Right hindlimb (tissue), 1 donor: ENCODE results near the gene CHMP6.

Experiments used
- DNase-seq: peaks from one replicate; pipeline ENCODE4 v3.0.0-alpha.2; 2018

CHMP6 gene

DNA sequence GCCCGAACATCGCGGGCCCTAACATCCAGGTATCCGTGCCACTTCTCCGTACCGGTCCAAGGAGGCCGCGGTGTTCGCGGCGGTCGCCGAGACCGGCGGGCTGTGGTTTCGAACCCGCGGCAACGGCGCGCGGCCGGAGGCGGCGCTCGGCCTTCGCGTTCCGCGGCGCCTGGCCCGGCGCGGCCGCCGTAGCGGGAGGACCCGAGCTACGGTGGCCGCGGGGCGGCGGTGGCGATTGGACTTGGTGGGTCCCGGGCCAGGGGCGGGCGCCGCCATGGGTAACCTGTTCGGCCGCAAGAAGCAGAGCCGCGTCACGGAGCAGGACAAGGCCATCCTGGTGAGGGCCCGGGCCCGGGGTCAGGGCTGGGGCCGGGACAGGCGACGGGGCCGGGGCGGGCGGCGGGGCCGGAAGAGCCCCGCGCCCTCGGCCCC, at the start of gene CHMP6:
CHMP6 (plus strand) TSS at position 197 of the 432 bp plus-strand sequence; CDS start at position 275, 78 bp downstream.
- DNase-seq = peak; percentile 84

DNA sequence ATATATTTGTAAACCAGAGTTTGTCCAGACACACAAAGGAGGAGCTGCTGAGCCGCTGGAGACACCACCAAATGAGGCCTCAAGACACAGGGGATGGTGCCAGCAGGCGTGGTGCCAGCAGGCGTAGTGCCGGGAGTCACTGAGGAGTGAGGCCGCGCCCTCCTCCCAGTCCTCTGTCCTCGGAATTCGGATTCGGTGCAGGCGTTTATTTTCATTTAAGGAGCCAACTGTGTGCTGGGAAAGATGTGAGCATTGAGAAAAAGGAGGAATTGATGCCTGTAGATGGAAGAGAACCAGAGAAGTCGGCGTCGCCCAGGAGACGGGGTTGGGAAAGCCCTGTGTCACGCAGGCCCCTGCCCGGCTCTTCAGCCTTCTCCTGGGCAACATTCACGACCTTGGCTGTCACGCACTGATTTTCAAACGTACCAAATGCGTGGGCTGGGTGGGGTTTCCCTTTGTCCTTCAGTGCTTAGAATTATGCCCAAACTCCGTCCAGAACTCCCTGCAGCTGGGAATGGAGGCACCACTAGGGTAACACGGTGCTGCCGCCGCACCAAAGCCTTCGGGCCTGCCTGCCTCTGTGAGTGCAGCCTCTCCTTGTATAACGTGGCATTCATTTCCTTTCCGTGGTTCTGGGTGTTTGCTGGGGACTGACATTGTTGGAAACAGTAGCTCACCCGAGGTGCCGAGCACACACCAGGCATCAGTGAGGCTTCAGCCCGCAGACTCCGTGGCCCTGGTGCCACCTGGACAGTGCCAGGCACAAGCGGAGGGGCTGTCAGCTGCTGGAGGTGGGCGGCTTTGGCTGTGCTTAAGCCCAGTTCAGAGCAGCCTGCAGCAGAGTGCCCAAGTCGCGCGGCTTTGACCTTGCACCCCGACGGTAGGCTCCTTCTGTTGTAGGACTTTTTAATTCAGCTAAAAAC, 49.0 kb upstream of the CHMP6 start:
- DNase-seq = peak; percentile 95

DNA sequence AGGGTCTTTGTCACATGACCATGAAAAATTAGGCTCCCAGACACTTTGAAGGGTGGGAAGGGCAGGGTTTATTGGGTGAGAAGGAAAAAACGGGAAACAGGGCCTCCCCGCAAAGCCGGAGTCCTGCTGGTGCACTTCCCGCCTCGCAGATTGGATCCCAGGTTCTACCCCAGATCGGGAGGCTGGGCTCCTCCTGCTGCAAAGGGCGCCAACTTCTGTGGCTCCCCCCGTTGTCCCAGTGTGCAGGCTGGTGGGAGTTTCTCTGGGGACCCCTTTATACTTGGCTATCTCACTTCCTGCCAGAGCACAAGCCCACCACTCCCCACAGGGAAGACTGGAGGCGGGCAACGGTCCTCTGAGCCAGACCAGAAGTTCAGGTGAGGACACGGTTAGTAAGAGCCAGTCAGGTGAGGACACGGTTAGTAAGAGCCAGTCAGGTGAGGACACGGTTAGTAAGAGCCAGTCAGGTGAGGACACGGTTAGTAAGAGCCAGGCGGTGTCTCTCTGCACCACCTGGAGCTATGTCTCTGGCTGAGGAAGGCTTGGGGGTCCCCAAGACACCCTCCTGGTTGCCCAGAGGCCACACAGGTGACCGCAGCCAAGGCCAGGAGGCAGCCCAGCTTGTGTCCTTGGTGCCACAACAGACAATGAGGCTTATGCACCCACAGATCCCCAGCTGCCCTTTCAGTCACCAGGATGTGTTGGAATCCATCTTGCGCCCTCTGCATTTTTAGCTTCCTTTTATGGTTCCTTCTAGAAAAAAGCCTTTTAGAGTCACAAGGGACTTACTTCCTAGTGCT, 48.1 kb upstream of the CHMP6 start:
- DNase-seq = no peak

DNA sequence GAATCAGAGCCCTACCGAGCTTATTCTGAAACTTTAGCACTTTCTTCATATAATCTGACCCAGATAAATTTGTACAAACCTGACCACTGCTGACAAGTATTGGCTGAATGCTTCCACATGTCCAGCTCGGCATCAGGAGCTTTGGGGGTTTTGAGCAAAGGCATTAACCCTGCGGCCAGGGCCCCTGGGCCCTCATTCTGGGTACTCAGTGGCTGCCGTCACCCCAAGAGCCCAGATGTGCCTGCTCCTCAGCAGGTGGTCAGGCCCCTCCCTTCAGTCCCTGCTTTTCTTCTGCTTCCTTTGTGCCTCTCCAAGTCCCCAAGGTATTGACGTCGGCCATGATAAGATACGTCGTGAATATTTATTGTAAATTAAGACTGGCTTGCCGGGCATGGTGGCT, 47.3 kb upstream of the CHMP6 start:
- no peak for DNase-seq

DNA sequence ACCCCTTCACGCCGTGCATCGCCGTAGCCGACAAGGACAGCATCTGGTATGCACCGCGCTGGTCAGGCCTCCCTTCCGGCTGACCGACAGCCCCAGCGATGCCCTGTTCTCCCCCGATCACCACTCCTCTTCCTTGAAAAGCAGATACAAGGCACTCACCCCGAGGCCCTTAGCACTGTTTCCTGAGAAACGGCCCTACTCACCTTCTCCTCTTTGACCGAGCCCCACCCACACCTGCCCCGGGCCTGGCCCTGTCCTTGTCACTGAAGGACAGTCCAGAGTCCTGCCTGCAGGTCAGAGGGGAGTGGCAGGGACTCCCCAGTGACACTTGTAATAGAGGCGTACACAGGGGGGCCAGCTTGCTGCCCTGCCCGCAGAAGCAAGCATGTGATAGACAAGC, 45.9 kb upstream of the CHMP6 start:
- no peak for DNase-seq

DNA sequence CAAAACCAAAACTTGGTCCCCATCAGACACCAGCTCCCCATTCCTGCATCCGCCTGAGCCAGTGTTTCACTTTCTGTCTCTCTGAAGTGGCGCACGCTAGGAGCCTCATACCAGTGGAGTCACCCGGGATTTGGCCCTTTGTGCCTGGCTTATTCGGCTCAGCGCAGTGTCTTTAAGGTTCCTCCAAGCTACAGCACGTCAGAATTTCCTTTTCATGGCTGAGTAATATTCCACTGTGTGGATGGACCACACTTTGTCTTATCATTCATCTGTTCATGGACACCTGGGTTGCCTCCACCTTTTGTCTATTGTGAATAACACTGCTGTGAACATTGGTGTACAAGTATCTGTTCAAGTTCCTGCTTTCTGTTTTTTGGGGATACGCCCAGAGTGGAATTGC, 45.2 kb upstream of the CHMP6 start:
- no peak for DNase-seq

DNA sequence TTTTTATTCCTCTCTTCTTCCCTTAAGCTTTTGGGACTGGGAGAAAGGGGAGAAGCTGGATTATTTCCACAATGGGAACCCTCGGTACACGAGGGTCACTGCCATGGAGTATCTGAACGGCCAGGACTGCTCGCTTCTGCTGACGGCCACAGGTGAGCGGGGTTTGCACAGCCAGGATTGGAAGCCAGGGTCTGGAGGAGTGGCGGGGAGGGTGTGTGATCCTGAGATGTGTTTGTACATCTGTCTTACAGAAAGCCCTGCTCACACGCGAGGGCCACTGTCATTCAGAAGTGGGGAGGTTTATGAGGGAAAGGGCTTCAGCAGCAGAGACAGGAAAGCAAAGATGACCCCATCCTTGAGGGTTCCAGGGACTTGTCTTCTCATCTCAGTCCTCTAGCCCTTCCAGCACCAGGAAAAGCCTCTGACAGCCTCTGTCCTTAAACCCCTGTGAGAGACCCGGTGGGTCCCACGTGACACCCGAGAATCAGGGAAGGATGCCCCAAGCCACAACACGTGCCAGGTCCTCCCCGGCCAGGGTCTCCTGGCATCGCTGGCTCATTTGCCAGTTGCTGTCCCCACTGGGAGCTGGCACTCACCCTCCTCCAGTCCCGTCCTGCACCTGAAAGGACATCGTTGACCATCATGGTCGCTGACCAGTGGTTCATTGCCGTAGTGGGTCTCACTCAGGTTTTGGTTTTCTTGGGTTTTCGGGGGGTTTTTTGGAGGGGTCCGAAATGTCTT, 44.3 kb upstream of the CHMP6 start:
- no peak for DNase-seq

DNA sequence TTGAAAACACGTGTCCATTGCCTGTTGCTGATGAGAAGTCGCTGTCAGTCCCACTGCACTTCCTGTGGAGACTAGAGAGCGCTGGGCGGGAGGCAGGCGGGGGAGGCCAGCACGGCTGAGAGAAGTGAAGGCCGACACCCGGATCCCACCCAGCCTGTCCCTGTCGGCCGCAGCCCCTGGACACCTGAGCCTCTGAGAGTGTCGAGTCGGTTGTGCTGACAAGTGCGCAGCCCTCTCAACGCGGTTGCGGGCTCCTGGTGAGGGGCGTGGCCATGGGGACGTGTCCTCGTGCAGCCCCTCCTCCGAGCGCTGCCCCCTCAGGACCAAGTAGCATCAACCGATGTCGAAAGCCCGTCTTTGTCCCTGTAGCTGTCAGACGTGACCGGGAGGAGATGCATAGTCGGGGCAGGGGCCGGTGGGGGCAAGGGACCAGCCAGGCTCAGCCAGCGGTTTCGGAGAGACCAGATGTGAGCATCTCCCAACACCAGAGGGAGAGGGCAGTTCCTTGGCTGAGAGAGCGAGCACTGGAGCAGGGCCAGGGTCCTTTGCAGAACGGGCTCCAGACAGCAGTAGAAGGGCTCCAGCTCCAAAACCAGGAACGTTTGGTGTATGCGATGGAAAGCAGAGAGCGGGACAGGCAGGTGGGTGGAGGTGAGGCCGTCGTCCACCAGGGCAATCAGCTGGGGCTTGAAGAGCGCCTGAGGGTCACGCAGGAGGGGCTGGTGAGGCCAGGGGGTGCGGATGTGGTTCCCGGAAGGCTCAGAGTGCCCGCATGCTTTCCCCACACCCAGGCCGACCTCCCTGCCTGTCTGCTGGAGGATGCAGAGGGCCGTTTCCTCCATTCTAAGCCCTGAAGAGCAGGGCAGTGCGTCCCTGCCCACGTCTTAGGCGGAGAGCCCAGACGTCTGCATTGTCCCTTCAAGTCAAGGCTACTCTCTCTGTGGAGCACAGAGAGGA, 43.3 kb upstream of the CHMP6 start:
- no peak for DNase-seq

DNA sequence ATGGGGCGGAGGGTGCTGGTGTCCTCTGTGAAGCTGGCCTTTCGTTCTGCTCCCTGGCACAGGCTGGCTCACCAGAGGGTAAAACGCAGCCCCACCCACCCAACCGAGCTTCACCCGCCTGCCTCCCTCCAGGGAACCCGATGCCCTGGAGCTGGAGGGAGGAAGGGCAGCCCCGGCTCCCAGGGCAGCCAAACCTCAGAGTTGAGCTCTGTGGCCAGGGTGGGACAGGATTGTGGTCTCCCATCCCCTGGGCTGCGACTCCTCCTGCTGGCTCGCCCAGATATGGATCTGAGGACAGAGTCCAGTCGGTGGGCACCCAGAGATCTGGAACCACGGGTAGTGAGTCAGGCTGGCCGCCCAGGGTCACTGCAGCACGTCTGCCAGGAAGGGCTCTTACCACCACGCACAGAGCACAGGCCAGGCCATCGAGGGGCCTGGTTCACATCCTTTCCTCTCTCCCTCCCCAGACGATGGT, 42.6 kb upstream of the CHMP6 start:
- peak; percentile 32 for DNase-seq

DNA sequence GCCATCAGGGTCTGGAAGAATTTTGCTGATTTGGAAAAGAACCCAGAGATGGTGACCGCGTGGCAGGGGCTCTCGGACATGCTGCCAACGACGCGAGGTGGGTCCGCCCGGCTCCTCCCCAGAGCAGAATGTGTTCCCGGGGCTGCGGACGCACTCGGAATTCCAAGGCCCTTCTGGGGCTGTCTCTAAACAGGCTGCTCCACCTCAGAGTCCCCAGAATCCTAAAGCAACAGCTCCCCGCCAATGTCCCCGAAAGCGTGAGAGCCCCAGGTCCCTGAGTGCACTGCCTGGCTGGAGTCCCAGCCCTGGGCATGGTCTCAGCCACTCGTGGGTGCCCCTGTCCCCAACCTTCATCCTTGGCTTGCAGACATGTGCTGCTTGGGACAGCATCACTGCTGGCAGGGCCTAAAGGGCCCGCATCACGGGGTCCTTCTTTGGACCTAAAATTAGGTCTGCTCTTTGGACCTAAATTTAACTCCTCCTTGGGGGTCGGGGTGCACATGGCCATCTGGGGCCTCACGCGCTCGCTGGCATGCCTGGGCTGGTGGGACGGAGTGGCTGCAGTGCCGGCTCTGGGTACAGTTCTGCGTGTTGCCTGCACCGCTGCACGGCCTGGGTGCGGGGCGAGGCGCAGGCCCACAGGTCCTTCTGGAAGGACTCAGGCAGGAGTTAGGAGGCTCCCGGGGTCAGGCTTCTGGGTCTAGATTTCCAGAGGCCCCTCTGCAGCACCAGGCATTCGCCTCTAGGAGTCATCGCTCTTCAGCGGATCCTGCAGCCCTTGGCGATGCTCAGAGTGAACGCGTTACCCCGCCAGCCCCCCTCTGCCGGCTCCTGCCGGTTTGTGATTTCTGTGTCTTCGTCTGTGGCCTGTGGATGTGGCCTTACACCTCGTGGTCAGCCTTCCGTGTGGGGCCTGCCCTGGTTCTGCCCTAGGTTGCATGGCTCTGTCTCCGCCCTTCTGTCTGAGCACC, 41.9 kb upstream of the CHMP6 start:
- peak; percentile 20 for DNase-seq

DNA sequence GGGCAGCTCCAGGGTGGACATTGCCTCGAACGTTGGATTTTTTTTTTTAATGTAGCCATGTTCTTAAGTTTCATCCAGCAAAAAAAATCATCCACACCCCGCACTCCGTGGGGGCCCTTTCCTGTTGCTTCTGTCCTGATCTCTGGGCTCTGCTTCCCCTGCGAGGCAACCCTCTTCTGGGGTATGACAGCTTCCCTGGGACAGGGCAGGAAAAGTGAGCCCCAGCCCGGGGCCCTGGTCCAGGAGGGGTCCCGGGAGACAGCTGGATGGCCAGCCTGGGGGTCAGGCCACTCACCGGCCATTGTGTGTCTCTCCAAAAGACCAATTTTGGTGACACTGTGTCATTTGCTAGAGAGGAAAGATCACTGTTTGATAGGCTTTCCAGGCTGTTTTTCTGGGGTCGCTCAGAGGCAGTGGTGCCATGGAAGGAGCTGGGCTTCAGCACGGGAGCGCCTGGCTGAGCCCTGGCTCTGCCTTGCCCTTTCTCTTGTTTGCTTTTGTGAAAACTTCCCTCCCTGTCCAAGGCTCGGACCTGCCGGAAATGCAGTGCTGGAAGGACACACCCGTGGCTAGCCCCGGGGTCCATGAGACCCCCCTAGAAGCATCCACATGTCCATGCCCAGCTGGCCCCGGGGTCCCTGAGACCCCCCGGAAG, 41.0 kb upstream of the CHMP6 start:
- peak; percentile 13 for DNase-seq

DNA sequence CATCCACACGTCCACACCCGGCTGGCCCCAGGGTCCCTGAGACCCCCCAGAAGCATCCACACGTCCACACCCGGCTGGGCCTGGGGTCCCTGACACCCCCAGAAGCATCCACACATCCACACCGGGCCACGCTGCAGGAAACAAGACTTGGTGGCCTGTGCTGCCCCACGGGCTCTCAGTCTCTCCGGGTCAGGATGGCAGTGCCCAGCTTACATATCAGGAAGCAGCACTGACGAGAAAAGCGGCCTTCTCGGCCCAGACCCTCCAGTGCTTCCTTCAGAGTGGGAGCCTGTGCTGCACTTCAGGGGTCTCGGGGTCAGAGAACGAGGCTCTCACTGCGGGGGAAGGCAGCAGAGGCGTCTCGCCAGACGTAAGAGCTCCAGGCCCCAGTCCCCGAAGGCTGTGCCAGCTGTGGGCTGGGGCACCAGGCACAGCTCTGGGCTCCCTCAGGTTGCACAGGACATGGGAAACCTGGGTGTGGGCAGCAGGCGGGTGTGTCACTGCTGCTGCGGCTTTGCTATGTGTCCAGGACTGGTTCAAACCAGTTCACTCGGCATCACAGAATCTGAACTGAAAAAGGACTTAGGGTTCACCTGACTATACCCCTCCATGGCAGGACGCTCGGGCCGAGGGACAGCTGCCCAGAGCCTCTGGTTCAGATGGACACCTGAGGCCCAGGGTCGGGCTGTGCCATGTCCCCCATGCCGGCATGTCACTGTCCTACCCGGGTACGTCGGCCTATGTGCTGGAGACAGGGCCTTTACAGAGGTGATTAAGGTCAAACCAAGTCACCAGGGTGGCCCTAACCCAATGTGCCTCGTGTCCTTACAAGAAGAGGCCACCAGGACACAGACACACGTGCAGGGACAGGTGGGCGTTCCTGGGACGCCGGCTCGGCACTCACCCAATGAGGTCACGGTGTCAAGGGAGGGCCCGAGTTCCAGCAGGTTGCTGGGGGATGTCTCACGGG, 40.2 kb upstream of the CHMP6 start:
- peak; percentile 11 for DNase-seq

DNA sequence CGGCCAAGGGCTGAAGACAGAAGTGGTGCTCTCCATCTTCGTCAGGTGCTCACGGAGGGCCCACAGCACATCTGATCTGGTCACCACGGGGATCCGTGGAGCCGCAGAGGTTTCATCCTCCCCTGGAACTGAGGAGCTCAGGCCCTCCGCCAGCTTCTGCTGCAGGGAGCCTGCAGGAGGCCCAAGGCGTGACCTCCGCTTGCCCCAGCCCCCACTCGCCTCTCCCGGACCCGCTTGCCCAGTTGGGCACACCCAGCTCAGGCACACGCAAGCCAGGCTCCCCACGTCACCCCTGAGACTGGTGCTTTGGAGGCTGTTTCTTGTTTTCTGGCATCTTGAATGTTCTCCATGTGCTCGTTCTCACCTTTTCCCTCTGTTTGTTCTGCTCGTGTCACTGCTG, 39.4 kb upstream of the CHMP6 start:
- no peak for DNase-seq

DNA sequence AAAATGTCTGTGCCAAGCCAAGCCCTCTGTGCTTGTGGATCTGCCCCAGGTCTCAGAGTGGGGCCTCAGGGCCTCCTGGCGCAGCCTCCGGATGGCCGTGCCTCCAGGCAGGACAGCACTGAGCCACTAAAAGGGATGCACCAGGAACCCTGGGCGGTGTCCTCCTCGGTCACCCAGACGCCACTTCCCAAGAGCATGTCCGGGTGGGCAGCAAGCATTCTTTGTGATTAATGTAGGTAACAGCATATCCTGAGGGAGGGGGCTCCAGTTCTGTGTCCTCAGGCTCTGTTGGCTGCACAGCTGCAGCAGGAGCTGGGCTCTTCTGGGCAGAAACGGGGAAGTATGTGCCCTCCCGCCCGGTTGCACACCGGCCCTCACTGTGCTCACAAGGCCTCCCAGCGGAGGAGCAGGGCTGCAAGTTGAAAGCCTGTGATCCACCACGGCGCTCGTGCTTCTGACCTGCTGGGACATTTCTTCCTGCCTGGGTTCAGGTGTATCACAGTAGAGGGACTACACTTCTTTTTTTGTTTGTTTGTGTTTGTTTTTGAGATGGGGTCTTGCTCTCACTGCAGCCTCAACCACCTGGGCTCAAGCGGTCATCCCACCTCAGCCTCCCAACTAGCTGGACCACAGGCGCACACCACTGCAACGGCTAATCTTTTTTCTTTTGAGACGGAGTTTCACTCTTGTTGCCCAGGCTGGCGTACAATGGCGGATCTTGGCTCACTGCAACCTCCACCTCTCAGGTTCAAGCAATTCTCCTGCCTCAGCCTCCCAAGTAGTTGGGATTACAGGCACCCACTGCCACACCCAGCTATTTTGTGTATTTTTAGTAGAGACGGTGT, 37.9 kb upstream of the CHMP6 start:
- no peak for DNase-seq

DNA sequence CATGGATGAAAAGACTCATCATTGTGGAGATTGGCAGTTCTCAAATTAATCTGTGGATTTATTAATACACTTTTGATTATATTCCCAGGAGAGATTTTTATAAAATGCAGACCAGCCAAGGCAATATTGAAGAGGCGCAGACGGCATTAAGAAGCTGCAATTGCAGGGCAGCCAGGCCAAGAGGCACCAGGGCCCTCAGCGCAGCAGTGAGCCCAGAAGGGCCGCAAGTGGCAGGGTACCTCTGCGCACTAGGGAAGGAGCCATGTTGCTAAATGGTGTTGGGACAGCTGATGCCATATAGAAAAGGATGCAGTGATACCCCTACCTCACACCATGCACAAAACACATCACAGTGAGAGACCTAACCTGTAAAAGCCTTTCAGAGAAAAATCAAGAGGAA, 36.6 kb upstream of the CHMP6 start:
- no peak for DNase-seq

DNA sequence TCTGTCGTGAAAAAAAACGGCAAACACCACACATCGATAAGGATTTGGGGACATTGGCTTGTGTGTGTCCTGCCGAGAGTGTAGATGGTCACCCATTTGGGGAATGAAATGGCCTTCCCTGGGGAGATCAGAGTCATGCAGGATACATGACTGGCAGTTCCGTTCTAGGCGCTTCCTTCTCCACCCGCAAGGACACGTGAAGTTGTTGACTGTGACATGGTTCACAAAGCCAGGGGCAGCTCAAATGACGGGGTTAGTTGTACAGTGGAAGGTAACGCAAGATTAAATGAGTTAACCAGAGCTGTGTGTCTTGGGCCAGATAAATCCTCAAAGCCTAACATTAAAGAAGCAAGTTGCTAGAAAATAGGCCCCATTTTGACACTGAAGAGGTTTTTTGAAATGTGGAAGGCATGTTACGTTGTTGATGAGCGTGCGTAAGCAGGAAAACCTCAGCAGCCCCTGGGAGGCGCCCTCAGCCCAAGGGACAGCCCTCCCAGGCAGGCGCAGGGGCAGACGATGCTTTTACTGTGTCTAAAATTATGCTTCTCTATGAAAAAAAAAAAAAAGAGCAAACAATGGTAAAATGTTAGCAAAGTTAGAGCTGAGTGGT, 35.9 kb upstream of the CHMP6 start:
- peak; percentile 20 for DNase-seq
